ENCODE measurements around the gene VASH1.

The VASH1 gene

GRCh38 chr14:76829650-76830421 lies 68.6 kb downstream of the VASH1 start:
- DNase-seq (ENCODE audit: low read depth in 2 of 2), result no peak

- DNase-seq (ENCODE audit: low read depth in 2 of 2), result no peak
These were observed 69.3 kb downstream of the VASH1 start for GRCh38 chr14:76830556-76830955.

- no peak for DNase-seq (ENCODE audit: low read depth in 2 of 2)
These were observed 71.3 kb downstream of the VASH1 start for GRCh38 chr14:76832503-76832988.

Data from stimulated activated CD8-positive, alpha-beta memory T cell treated with anti-CD3 and anti-CD28 coated beads, Interleukin-2, amount 100 ng/mL, for 48 hours (primary cell).